Neural cell (in vitro differentiated cells): ENCODE results near the gene MAPK1IP1L.

Experiments
- EP300 ChIP-seq: fragments of 450-650 bp; conservative IDR thresholded peaks from 2 replicates; pipeline ENCODE4 v1.6.1; 2014; ENCODE audit warnings: antibody characterized with exemption, mild to moderate bottlenecking, moderate library complexity; ENCODE audit not compliant: poor library complexity, severe bottlenecking
- EZH2 ChIP-seq: fragments of 200-600, 300-800 bp; shearing (Covaris generic), sonication (generic); IDR thresholded peaks from 2 replicates; pipeline ENCODE4 v1.6.1; 2014; ENCODE audit warnings: antibody characterized with exemption, low read length, borderline replicate concordance, mild to moderate bottlenecking; ENCODE audit not compliant: insufficient read depth, poor library complexity, severe bottlenecking
- POLR2AphosphoS5 ChIP-seq: IDR thresholded peaks from 2 replicates; pipeline ENCODE4 v1.6.1; 2012
- RAD21 ChIP-seq: fragments of 450-650 bp; conservative IDR thresholded peaks from 2 replicates; pipeline ENCODE4 v1.6.1; 2014; ENCODE audit warnings: antibody characterized with exemption, mild to moderate bottlenecking, moderate library complexity
- TAF1 ChIP-seq: IDR thresholded peaks from 2 replicates; pipeline ENCODE4 v1.6.1; 2012; ENCODE audit warnings: low read depth
- TF ChIP-seq, protein P1 (sequence below): fragments of 450-650 bp; IDR thresholded peaks from 2 replicates; pipeline ENCODE4 v1.5.1; 2014; ENCODE audit warnings: antibody characterized with exemption, mild to moderate bottlenecking, moderate library complexity; ENCODE audit not compliant: poor library complexity, severe bottlenecking

DNA sequence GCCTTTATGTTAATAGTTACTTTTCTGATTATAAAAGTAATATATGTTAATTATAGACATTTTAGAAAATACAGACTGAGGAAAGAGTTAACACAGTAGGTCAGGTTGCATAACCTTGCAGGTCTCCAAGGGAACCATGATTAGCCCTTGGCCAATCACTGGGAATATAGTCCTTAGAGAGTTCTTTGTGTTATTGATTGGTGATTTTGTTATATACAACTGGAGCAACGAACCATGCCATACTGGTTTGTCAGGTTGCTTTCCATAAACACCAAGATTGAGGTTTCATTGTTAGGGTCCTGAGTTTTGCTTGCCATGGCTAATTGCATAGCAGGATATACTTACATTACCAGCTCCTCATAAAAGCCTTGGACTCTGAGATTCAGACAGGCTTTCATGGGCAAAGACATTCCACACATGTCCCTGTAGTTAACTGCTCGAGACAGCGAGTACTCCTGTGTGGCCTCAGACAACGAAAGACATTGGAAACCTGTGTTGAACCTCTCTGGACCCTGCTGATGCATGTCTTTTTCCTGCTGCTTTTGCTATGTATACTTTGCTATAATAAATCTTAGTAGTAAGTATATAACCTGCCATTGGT is 33.7 kb downstream of the MAPK1IP1L start:
- TF ChIP-seq RAD21: no peak
- no peak for TF ChIP-seq EZH2
- TF ChIP-seq, protein P1, sequence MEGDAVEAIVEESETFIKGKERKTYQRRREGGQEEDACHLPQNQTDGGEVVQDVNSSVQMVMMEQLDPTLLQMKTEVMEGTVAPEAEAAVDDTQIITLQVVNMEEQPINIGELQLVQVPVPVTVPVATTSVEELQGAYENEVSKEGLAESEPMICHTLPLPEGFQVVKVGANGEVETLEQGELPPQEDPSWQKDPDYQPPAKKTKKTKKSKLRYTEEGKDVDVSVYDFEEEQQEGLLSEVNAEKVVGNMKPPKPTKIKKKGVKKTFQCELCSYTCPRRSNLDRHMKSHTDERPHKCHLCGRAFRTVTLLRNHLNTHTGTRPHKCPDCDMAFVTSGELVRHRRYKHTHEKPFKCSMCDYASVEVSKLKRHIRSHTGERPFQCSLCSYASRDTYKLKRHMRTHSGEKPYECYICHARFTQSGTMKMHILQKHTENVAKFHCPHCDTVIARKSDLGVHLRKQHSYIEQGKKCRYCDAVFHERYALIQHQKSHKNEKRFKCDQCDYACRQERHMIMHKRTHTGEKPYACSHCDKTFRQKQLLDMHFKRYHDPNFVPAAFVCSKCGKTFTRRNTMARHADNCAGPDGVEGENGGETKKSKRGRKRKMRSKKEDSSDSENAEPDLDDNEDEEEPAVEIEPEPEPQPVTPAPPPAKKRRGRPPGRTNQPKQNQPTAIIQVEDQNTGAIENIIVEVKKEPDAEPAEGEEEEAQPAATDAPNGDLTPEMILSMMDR: no peak
- no peak for TF ChIP-seq TAF1
- no peak for TF ChIP-seq POLR2AphosphoS5
- TF ChIP-seq EP300: no peak
